Measurements from ENCODE around the gene RASSF1. TPM values are rescaled to one million over a fixed set of nuclear protein-coding genes. Genes with fewer than 3 reads are reported as not detected.

The RASSF1 gene
- total and polyA plus RNA-seq, 2 of the 13 experiments (the other 11 are each of a cell fraction or from before 2014, with no cell fraction given) = 10.2 to 27.5 TPM

- intact Hi-C loops (cut with micrococcal nuclease; ENCODE audit: unreplicated experiment) = loop anchor here (5.0 kb wide), 1 partner anchor 147 kb away; no protein-coding TSS in a partner anchor
- POLR2A ChIA-PET = no interaction called here
- Histone ChIP-seq H3K27ac (ENCODE audit: extremely low read length, insufficient read depth, low read length) (no peak overlapping the region), H3K36me3 (replicated peaks in 1 of 2; ENCODE audit: control insufficient read depth in 1 of 2, insufficient read depth in 2 of 2, low read length in 2 of 2) (no peaks in the 10 kb centered on the region), H4K20me1 (ENCODE audit: insufficient read depth, low read length) (no peaks in the 10 kb centered on the region), H3K79me2 (ENCODE audit: insufficient read depth, low read length) (no peaks in the 10 kb centered on the region), H3K4me3 (replicated peaks in 1 of 3; ENCODE audit: insufficient read depth in 1 of 3, low read depth in 2 of 3, low read length in 3 of 3) (no peak overlapping the region), H3K4me2 (ENCODE audit: low read depth, low read length) (no peak overlapping the region), H2AFZ (ENCODE audit: low read length) (no peak overlapping the region), H3K4me1 (ENCODE audit: insufficient read depth, low read length) (peaks cover 7% of the 10 kb centered on the region), H3K9me3 (ENCODE audit: low read length) (no peaks in the 10 kb centered on the region), H3K9ac (ENCODE audit: insufficient read depth, low read depth, low read length) (no peak overlapping the region), H3K27me3 (ENCODE audit: control insufficient read depth in 1 of 2, insufficient read depth in 2 of 2, low read length in 2 of 2) (peaks cover 11 to 67% of the 10 kb centered on the region in 2 experiments; a peak in 4 of 5 replicates)
- in situ Hi-C loops (cut with HindIII; ENCODE audit: extremely low pct_ligation_motif_present, low pct_unique_long_range_greater_than_20kb) = no loop called here
- CTCF ChIA-PET (ENCODE audit: low intra/inter-chr PET ratio, low total read pairs) = no interaction called here
- peak; percentile 32; the same call in 2 of the 3 replicates for ATAC-seq
- no peak for DNase-seq (ENCODE audit: low spot score)
- TF ChIP-seq NR2F1 (CRISPR knock-in tag; IDR thresholded peaks at IDR 0.05) (no peak), FOXJ3 (CRISPR knock-in tag; IDR thresholded peaks at IDR 0.05; ENCODE audit: borderline replicate concordance) (no peak), CREM (IDR thresholded peaks at IDR 0.05) (no peak), CREM (CRISPR knock-in tag; IDR thresholded peaks at IDR 0.05) (no peak), CTCF (CRISPR knock-in tag; IDR thresholded peaks at IDR 0.05) (peak; percentile 49), CHD2 (IDR thresholded peaks at IDR 0.05; ENCODE audit: low read depth, low read length) (no peak), STAG1 (CRISPR knock-in tag; IDR thresholded peaks at IDR 0.05) (peak; percentile 31; the same call in 1 of the 2 replicates), NFIC (IDR thresholded peaks at IDR 0.05; ENCODE audit: low read length) (no peak), ZNF343 (CRISPR knock-in tag; IDR thresholded peaks at IDR 0.05) (no peak)
- TF ChIP-seq, protein P1, sequence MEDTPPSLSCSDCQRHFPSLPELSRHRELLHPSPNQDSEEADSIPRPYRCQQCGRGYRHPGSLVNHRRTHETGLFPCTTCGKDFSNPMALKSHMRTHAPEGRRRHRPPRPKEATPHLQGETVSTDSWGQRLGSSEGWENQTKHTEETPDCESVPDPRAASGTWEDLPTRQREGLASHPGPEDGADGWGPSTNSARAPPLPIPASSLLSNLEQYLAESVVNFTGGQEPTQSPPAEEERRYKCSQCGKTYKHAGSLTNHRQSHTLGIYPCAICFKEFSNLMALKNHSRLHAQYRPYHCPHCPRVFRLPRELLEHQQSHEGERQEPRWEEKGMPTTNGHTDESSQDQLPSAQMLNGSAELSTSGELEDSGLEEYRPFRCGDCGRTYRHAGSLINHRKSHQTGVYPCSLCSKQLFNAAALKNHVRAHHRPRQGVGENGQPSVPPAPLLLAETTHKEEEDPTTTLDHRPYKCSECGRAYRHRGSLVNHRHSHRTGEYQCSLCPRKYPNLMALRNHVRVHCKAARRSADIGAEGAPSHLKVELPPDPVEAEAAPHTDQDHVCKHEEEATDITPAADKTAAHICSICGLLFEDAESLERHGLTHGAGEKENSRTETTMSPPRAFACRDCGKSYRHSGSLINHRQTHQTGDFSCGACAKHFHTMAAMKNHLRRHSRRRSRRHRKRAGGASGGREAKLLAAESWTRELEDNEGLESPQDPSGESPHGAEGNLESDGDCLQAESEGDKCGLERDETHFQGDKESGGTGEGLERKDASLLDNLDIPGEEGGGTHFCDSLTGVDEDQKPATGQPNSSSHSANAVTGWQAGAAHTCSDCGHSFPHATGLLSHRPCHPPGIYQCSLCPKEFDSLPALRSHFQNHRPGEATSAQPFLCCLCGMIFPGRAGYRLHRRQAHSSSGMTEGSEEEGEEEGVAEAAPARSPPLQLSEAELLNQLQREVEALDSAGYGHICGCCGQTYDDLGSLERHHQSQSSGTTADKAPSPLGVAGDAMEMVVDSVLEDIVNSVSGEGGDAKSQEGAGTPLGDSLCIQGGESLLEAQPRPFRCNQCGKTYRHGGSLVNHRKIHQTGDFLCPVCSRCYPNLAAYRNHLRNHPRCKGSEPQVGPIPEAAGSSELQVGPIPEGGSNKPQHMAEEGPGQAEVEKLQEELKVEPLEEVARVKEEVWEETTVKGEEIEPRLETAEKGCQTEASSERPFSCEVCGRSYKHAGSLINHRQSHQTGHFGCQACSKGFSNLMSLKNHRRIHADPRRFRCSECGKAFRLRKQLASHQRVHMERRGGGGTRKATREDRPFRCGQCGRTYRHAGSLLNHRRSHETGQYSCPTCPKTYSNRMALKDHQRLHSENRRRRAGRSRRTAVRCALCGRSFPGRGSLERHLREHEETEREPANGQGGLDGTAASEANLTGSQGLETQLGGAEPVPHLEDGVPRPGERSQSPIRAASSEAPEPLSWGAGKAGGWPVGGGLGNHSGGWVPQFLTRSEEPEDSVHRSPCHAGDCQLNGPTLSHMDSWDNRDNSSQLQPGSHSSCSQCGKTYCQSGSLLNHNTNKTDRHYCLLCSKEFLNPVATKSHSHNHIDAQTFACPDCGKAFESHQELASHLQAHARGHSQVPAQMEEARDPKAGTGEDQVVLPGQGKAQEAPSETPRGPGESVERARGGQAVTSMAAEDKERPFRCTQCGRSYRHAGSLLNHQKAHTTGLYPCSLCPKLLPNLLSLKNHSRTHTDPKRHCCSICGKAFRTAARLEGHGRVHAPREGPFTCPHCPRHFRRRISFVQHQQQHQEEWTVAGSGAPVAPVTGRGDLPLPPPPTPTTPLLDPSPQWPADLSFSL (CRISPR knock-in tag; IDR thresholded peaks at IDR 0.05) = no peak
- no peak for FAIRE-seq
- 27% methylated on average over 14 of the region's 14 CpGs for WGBS (ENCODE audit: low lambda C conversion rate)
- BruUV-seq (replicated peaks) = no TSS peak
These were observed 30.0 kb upstream of the RASSF1 start for GRCh38 chr3:50370594-50370993.
